Panc1 (cell line): ENCODE measurements around the gene CASP4.

Source experiments
- POLR2AphosphoS5 ChIP-seq: IDR thresholded peaks from 2 replicates; pipeline ENCODE4 v1.6.1; 2012; ENCODE audit warnings: mild to moderate bottlenecking, low read depth, low read length, moderate library complexity
- SIN3A ChIP-seq: IDR thresholded peaks from 2 replicates; pipeline ENCODE4 v1.6.1; 2012; ENCODE audit warnings: low read depth, mild to moderate bottlenecking, low read length, moderate library complexity, borderline replicate concordance; ENCODE audit not compliant: insufficient read depth
- TCF7L2 ChIP-seq: IDR thresholded peaks from 2 replicates; pipeline ENCODE4 v1.6.1; 2011; ENCODE audit warnings: mild to moderate bottlenecking, low read depth, low read length, inconsistent platforms
- TF ChIP-seq, protein P1 (sequence below): fragments of 450-650 bp; IDR thresholded peaks from 2 replicates; pipeline ENCODE4 v1.5.1; 2017; ENCODE audit warnings: mild to moderate bottlenecking
- TF ChIP-seq, protein P2 (sequence below), 2 experiments: IDR thresholded peaks; 2 replicates each; pipeline ENCODE4 v1.6.1; 2011 to 2012; ENCODE audit warnings: low read depth in 2 of 2, control low read depth in 1 of 2, low read length in 1 of 2, mild to moderate bottlenecking in 1 of 2, moderate library complexity in 1 of 2; ENCODE audit not compliant: insufficient read depth in 1 of 2

DNA sequence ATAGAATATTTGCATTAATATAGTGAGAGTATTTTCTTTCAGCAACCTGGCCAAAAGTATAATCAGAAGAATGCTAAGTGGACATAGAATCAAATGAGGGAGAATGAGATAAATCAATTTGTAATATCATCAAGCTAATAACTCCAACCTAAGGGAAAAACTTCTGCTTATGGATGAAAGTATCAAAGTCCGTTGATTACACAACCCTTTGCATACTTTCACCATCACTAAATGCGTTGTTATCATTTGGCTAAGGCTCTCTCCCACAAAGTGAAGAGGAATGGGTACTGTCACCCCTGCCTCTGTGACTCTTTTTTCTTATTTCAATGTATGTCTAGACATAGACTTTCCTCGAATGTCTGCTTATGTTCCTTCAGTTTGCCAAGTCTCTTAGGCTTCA, 16.4 kb upstream of the CASP4 start:
- TF ChIP-seq POLR2AphosphoS5 (no peak), TCF7L2 (no peak), SIN3A (no peak)
- TF ChIP-seq, protein P1, sequence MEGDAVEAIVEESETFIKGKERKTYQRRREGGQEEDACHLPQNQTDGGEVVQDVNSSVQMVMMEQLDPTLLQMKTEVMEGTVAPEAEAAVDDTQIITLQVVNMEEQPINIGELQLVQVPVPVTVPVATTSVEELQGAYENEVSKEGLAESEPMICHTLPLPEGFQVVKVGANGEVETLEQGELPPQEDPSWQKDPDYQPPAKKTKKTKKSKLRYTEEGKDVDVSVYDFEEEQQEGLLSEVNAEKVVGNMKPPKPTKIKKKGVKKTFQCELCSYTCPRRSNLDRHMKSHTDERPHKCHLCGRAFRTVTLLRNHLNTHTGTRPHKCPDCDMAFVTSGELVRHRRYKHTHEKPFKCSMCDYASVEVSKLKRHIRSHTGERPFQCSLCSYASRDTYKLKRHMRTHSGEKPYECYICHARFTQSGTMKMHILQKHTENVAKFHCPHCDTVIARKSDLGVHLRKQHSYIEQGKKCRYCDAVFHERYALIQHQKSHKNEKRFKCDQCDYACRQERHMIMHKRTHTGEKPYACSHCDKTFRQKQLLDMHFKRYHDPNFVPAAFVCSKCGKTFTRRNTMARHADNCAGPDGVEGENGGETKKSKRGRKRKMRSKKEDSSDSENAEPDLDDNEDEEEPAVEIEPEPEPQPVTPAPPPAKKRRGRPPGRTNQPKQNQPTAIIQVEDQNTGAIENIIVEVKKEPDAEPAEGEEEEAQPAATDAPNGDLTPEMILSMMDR = no peak
- TF ChIP-seq, protein P2, sequence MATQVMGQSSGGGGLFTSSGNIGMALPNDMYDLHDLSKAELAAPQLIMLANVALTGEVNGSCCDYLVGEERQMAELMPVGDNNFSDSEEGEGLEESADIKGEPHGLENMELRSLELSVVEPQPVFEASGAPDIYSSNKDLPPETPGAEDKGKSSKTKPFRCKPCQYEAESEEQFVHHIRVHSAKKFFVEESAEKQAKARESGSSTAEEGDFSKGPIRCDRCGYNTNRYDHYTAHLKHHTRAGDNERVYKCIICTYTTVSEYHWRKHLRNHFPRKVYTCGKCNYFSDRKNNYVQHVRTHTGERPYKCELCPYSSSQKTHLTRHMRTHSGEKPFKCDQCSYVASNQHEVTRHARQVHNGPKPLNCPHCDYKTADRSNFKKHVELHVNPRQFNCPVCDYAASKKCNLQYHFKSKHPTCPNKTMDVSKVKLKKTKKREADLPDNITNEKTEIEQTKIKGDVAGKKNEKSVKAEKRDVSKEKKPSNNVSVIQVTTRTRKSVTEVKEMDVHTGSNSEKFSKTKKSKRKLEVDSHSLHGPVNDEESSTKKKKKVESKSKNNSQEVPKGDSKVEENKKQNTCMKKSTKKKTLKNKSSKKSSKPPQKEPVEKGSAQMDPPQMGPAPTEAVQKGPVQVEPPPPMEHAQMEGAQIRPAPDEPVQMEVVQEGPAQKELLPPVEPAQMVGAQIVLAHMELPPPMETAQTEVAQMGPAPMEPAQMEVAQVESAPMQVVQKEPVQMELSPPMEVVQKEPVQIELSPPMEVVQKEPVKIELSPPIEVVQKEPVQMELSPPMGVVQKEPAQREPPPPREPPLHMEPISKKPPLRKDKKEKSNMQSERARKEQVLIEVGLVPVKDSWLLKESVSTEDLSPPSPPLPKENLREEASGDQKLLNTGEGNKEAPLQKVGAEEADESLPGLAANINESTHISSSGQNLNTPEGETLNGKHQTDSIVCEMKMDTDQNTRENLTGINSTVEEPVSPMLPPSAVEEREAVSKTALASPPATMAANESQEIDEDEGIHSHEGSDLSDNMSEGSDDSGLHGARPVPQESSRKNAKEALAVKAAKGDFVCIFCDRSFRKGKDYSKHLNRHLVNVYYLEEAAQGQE (IDR thresholded peaks at IDR 0.05; ENCODE audit: insufficient read depth in 1 of 2, low read depth in 2 of 2, low read length in 1 of 2) = no peak
